GM19099 (cell line): Measurements from ENCODE around the gene GJA4.

Source experiments
- POLR2A ChIP-seq: IDR thresholded peaks from 3 replicates; pipeline ENCODE4 v1.6.1; 2011; ENCODE audit warnings: low read depth; ENCODE audit not compliant: insufficient read length; ENCODE audit errors: extremely low read depth

The GJA4 gene

DNA sequence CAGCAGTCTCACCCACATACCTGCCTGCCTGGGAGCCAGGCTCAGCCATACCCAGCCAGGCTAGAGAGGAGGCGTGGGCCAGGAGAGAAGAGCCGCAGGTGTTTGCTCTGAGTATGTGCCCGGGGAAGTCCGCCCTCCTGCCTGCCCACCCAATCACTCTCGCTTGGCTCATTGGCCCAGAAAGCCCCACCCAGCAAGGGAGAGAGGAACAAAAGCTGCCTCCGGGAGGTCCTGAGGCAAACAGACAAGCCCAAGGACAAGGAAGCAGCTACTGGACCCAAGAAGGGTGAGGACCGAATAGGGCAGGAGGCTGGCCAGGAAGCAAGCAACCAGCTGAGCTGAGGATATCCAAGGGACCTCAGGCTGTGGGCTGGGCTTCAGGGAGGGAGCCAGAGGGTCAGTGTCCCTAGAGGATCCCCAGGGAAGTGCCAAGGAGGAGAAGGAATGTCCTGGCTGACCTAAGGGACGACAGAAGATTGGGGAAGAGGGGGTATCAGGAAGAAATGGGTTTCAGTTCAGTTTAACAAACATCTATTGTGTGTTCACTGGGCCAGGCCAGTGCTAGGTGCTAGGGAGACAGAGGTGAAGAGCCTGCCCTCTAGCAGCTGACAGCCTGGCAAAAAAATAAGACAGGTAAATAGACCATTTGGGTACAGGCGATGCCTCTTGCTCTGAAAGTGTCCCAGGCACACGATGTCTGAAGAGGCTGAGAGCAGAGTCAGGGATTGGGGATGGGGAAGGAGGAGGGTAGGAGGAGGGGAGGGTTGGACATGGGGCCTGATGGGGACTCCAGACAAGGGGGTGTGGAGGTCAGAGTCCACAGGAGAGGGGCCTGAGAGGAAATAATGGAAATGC is 33.1 kb upstream of the GJA4 start, which contains the start of gene GJB4:
Gene GJB4 (plus strand): TSS at position 238 of the 855 bp plus-strand sequence. CDS start 1,515 bp downstream, outside the sequence.
- TF ChIP-seq POLR2A, result no peak

DNA sequence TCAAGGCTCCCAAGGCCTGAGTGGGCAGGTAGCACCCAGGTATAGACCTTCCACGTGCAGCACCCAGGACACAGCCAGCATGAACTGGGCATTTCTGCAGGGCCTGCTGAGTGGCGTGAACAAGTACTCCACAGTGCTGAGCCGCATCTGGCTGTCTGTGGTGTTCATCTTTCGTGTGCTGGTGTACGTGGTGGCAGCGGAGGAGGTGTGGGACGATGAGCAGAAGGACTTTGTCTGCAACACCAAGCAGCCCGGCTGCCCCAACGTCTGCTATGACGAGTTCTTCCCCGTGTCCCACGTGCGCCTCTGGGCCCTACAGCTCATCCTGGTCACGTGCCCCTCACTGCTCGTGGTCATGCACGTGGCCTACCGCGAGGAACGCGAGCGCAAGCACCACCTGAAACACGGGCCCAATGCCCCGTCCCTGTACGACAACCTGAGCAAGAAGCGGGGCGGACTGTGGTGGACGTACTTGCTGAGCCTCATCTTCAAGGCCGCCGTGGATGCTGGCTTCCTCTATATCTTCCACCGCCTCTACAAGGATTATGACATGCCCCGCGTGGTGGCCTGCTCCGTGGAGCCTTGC is 31.5 kb upstream of the GJA4 start:
- no peak for TF ChIP-seq POLR2A

DNA sequence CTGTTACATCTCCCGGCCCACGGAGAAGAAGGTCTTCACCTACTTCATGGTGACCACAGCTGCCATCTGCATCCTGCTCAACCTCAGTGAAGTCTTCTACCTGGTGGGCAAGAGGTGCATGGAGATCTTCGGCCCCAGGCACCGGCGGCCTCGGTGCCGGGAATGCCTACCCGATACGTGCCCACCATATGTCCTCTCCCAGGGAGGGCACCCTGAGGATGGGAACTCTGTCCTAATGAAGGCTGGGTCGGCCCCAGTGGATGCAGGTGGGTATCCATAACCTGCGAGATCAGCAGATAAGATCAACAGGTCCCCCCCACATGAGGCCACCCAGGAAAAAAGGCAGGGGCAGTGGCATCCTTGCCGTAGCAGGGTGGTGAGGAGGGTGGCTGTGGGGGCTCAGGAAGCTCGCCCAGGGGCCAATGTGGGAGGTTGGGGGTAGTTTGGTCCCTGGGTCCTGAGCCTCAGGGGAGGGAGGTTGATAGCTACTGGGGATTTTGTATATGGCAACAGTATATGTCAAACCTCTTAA is 31.0 kb upstream of the GJA4 start:
- no peak for TF ChIP-seq POLR2A

DNA sequence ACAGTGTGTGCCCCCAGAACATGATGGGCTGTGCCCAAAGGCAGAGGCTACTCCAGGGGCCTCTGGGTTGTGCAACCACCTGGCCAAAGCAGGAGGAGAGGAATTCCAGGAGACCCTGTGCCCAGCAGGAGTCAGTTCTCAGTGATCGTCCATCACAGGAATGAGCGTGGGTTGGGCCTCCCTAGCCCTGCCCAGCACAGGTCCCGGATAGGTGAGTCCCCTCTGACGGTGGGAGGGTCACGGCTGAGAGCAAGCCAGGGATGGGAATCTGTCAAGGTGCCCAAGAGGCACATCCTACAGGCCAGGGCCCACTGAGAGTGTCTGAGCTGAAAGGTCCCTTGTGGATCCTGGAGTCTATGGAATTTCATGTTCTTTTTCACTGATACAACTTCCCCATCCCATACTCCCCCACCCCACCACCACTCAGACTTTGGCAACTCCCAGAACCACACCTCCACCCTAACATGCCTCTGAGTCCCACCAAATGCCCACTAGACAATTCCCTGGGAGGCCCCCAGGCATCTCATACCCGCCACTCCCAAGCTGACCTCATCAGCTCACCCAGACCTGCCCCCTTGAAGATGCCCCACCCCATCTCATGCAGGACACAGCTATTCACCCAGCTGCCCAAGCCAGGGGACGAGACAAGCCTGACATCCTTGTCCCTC is 30.2 kb upstream of the GJA4 start:
- TF ChIP-seq POLR2A, result no peak

DNA sequence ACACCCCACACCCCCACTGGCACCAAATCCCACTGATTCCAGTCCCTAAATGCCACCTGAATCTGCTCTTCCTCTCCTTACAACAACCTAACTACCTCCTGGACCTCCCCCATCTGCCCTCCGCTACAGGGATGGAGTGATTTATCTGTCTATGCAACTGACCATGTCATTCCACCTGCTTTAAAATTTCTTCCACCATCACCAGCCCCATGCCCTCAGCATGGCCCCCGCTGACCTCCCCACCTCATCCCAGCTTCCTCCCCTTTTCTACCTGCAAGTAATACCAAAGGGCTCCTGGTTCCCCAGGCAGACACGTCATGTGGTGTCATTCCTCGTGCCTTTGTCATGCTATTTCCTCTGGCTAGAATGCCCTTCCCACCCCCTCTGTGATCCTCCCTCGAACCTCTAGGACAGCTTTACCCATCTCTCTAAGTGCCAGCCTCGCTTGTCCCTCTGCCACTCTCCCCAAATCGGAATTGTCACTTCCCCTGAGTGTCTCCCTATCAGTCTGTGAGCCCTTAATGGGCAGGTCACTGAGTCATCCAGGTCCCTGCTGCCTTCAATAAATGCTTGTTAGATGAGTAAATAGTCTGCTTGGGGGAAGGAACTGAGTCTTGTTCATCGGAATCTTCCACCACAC is 29.5 kb upstream of the GJA4 start:
- no peak for TF ChIP-seq POLR2A

DNA sequence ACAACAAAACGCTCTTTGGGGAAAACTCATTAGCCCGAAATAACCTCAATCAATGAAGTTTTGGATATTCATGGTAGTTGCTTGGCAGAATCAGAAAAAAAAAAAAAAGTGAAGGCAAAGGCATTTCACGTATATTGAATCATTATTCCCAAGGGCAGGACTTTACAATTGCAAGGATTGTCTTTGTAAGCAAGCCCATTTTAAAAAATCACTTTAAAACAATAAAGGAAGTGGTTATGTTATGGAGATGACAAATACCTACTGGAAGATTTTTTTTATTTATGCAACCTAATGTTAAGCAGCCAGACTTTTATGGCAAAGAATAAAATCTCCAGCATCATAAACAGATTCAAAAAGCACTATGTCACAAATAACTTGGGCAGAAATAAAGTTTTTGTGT is 23.9 kb upstream of the GJA4 start:
- no peak for TF ChIP-seq POLR2A

DNA sequence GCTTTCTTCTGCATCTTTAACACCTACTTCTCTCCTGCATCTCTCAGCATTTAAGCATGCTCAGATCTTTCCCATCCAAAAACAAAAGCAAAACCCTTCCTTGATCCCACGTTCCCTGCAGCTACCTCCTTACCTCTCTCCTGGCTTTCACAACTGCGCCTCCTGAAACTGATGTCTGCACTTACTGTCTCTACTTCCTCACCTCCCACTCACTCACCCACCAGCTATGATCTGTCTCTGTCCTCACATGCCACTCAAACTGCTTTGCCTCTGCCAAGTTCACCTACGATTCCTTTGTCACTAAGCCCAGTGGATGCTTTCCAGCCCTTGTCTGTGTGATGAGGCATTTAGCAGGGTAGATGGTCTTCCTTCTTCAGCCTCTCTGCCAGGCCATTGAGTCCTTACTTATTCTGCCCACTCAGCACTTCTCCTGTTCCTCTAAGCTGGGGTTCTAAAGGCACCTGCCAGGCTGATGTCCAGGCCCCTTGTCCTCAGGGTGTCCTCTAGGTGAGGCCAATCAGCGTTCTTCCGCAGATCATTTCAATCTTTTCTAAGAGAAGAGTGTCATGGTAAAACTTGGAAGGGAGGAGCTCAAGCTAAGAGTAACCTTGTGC is 21.8 kb upstream of the GJA4 start:
- no peak for TF ChIP-seq POLR2A

DNA sequence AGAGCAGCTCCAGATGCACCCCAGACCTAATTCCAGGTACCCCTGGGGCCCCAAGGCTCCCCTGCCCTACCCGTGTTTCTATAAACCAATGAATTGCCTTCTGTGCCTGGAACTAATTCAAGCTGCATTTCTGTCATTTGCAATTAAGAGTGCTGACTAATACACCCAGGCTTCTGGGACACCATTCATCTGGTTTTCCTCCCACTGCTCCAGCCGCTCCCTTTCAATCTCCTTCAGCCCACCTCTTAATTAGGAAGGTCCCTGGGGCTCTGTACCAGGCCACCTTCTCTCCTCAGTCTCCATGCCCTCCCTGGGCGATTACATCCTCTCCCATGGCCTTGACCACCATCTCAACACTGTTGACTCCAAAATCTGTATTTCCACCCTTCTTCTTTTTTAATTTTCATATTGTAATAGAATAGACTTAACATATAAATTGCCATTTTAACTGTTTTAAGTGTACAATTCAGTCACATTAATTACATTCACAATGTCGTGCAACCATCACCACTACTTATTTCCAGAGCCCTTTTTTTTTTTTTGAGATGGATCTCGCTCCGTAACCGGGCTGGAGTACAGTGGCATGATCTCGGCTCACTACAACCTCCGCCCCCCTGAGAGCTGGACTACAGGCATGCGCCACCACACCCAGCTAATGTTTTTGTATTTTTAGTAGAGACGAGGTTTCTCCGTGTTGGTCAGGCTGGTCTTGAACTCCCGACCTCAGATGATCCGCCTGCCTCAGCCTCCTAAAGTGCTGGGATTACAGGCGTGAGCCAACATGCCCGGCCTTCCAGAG is 21.0 kb upstream of the GJA4 start:
- TF ChIP-seq POLR2A, result no peak

DNA sequence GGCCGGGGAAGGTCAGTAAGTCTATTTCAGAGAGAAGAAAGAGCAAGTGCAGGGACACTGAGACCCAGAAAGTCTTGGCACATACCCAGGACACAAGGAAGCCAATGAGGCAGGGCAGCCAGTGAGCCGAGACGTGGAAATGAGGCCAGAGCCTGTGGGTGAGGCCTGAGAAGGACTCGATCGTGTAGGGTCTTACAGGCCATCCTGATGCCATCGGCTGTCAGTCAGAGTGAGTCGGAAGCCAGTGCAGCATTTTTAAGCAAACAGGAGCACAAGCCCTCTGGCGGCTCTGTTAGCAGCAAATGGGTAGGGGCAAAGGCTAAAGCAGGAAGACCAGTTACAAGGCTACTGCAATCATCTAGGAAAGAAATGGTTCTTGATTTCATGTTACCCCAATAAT is 17.8 kb upstream of the GJA4 start:
- TF ChIP-seq POLR2A, result no peak

DNA sequence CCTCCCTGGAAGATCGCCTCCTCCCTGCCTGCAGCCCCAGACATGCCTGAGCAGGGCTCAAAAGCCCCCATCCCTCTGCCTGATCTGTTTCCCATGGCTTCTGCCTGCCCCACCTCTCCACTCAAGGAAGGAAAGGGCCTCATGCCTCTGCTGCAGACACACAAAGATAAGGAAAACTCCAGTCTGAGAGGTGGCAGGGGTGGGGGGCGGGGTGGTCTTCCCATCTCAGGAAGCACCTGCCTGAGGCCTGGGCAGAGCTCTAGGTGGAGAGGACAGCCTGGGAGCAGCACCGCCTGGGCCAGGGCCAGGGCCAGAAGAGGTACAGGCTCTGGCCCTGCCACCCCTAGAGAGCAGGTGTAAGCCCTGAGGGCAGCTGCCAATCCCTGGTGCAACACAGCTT is 15.9 kb upstream of the GJA4 start:
- TF ChIP-seq POLR2A, result no peak

DNA sequence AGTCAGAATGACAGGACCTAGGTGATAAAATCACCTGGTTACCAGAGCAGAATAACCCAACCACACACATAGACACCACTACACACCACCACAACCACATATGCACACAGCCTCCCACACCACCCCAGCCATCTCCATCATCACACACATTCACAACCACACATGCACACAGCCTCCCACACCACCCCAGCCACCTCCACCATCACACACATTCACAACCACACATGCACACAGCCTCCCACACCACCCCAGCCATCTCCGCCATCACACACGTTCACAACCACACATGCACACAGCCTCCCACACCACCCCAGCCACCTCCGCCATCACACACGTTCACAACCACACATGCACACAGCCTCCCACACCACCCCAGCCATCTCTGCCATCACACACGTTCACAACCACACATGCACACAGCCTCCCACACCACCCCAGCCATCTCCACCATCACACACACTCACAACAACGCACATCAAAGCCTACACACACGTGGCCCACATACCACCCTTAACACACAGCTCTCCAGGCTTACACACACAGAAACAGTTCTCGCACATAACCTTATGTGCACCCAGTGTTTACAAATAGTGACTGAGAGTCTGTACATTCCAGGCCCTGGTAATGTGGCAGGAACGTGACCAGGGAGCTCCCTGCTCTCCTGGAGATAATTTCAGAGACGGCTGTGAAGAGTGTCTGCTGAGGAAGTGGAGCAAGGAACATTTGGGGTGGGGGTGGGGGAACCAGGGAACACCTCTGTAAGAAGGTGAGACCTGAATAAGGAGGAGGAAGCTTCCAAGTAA is 15.1 kb upstream of the GJA4 start:
- no peak for TF ChIP-seq POLR2A

DNA sequence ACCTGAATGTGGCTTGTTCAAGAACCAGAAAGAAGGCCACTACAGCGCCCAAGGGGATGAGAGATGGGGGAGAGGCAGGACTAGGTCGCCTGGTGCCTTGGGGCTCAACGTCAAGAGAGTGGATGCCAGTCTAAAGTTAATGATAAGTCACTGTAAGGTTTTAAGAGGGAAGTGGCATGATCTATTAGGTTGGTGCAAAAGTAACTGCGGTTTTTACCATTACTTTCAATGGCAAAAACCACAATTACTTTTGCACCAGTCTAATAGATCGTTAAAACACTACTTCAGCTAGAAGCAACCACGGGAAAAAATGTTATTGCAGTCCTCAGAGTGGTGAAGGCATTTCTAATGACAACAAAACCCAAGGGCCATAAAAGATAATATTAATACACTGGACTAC is 14.4 kb upstream of the GJA4 start:
- TF ChIP-seq POLR2A, result no peak

DNA sequence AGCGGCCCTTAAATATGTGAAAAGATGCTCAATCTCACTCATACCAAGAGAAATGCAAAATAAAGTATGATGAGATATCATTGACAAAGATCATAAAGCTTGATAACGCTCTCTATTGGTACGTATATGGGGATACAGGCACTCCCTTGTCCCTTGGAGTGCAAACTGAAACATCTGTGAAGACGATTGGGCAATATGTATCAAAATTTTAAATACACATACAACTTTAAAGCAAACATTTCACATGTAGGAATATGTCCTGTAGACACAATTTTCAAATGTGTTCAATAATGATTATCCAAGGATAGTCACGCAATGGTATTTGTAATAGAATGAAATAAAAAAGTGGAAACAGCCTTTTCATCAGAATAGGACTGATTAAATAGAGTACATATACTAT is 13.8 kb upstream of the GJA4 start:
- TF ChIP-seq POLR2A, result no peak
